ENCODE results near the gene XPC. TPM values are rescaled to one million over a fixed set of nuclear protein-coding genes. Genes with fewer than 3 reads are reported as not detected.
A peak's percentile ranks its signal among the peaks of the same experiment; 100 is the strongest.

XPC gene
- total and polyA plus RNA-seq, 4 experiments from 2014 or later, result 32.9 to 108 (median 81.0) TPM

DNA sequence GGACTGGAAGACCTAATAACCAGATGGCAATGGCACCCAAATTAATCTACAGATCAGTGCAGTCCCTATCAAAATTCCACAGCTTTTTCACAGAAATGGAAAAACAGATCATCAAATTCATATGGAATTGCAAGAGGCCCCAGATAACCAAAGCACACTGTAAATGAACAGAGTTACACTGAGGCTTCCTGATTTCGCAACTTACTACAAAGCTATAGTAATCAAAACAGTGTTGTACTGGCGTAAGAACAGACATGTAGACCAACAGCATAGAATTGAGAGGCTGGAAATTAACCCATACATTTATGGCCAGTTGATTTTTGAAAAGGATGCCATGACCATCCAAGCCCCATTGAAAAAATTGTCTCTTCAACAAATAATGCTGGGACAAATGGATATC lies 16.2 kb downstream of the XPC start:
- POLR2A ChIA-PET (ENCODE audit: partially characterized antibody), result interaction anchor here (0.8 kb wide), 1 partner anchor 16 kb away, joined by 3 read pairs; the partner anchor contains the start of genes LSM3 and XPC
- no peak overlapping the region for H3K27ac Mint-ChIP-seq

GRCh38 chr3:14161282-14161681 lies 17.1 kb downstream of the XPC start:
- intact Hi-C loops (cut with micrococcal nuclease), result loop anchor here (2.0 kb wide), 1 partner anchor 18 kb away; the partner anchor contains the start of genes LSM3 and XPC
- no peaks in the 10 kb centered on the region for H3K27me3 ChIP-seq (ENCODE audit: insufficient read depth, low read length)
- DNase-seq, result no peak
- peaks cover 3 to 26% (median 12%) of the 10 kb centered on the region in 8 donors for H3K9me3 Mint-ChIP-seq
- CTCF ChIA-PET (ENCODE audit: partially characterized antibody), result no interaction called here
- H3K27ac ChIP-seq (ENCODE audit: low read depth, low read length), result no peak overlapping the region
- H3K4me3 Mint-ChIP-seq, result no peak overlapping the region
- peaks cover 98 to 99% of the 10 kb centered on the region in 2 donors for H3K36me3 Mint-ChIP-seq
- peaks cover 10 to 31% (median 15%) of the 10 kb centered on the region in 4 donors for H3K4me1 Mint-ChIP-seq
- H3K4me1 ChIP-seq (ENCODE audit: insufficient read depth, low read length), result no peaks in the 10 kb centered on the region
- peaks cover 97% of the 10 kb centered on the region for H3K36me3 ChIP-seq (ENCODE audit: insufficient read depth, low read length)
- no peak overlapping the region for H3K27ac Mint-ChIP-seq
- POLR2A ChIA-PET (ENCODE audit: partially characterized antibody), result interaction anchor here (0.8 kb wide), 1 partner anchor 17 kb away, joined by 3 read pairs; the partner anchor contains the start of genes LSM3 and XPC
- H3K9me3 ChIP-seq (ENCODE audit: control insufficient read depth in 1 of 2, low read length in 2 of 2), result peaks cover 3 to 6% of the 10 kb centered on the region in 2 donors
- no peak overlapping the region for H3K4me3 ChIP-seq (ENCODE audit: low read length in 2 of 2)
- no peaks in the 10 kb centered on the region for H3K27me3 Mint-ChIP-seq

More for the DNA sequence above, 16.2 kb downstream of the XPC start:
- peaks cover 3 to 26% (median 12%) of the 10 kb centered on the region in 8 donors for H3K9me3 Mint-ChIP-seq
- H3K27me3 ChIP-seq (ENCODE audit: insufficient read depth, low read length), result no peaks in the 10 kb centered on the region
- no peaks in the 10 kb centered on the region for H3K27me3 Mint-ChIP-seq
- H3K4me1 Mint-ChIP-seq, result peaks cover 5 to 29% (median 11%) of the 10 kb centered on the region in 4 donors
- H3K4me1 ChIP-seq (ENCODE audit: insufficient read depth, low read length), result no peaks in the 10 kb centered on the region
- peaks cover 98% of the 10 kb centered on the region in 2 donors for H3K36me3 Mint-ChIP-seq
- H3K27ac ChIP-seq (ENCODE audit: low read depth, low read length), result no peak overlapping the region
- DNase-seq, result no peak
- H3K4me3 ChIP-seq (ENCODE audit: low read length in 2 of 2), result no peak overlapping the region
- peaks cover 3 to 6% of the 10 kb centered on the region in 2 donors for H3K9me3 ChIP-seq (ENCODE audit: control insufficient read depth in 1 of 2, low read length in 2 of 2)
- H3K36me3 ChIP-seq (ENCODE audit: insufficient read depth, low read length), result peaks cover 96% of the 10 kb centered on the region
- intact Hi-C loops (cut with micrococcal nuclease), result no loop called here
- no peak overlapping the region for H3K4me3 Mint-ChIP-seq
- CTCF ChIA-PET (ENCODE audit: partially characterized antibody), result interaction anchor here (1.1 to 1.3 kb wide), 2 partner anchors 9 to 77 kb away, joined by 3 read pairs; no protein-coding TSS in a partner anchor

- H3K27me3 Mint-ChIP-seq, result no peaks in the 10 kb centered on the region
- peaks cover 3 to 6% of the 10 kb centered on the region in 2 donors for H3K9me3 ChIP-seq (ENCODE audit: control insufficient read depth in 1 of 2, low read length in 2 of 2)
- H3K36me3 Mint-ChIP-seq, result peaks cover 91 to 94% of the 10 kb centered on the region in 2 donors
- CTCF ChIA-PET (ENCODE audit: partially characterized antibody), result interaction anchor here (1.0 to 1.6 kb wide), 3 partner anchors 10 to 44 kb away, joined by 3 to 4 read pairs (median 3); no protein-coding TSS in a partner anchor
- H3K4me1 Mint-ChIP-seq, result peaks cover 10 to 26% (median 18%) of the 10 kb centered on the region in 4 donors
- no peak overlapping the region for H3K4me3 ChIP-seq (ENCODE audit: low read length in 2 of 2)
- POLR2A ChIA-PET (ENCODE audit: partially characterized antibody), result interaction anchor here (0.9 to 1.3 kb wide), 3 partner anchors 14 to 19 kb away, joined by 3 to 8 read pairs (median 4); partner anchors contain the start of genes LSM3 and XPC
- no peaks in the 10 kb centered on the region for H3K27me3 ChIP-seq (ENCODE audit: insufficient read depth, low read length)
- peak overlapping the region in 3 of 7 donors; percentile 24 to 43 (median 41) for H3K27ac Mint-ChIP-seq
- H3K9me3 Mint-ChIP-seq, result peaks cover 3 to 26% (median 12%) of the 10 kb centered on the region in 8 donors
- no peak overlapping the region for H3K4me3 Mint-ChIP-seq
- no peak overlapping the region for H3K27ac ChIP-seq (ENCODE audit: low read depth, low read length)
- H3K36me3 ChIP-seq (ENCODE audit: insufficient read depth, low read length), result peaks cover 83% of the 10 kb centered on the region
- intact Hi-C loops (cut with micrococcal nuclease), result no loop called here
- H3K4me1 ChIP-seq (ENCODE audit: insufficient read depth, low read length), result no peaks in the 10 kb centered on the region
- DNase-seq, result no peak
These were observed 19.0 kb downstream of the XPC start for GRCh38 chr3:14159426-14159825.

GRCh38 chr3:14158370-14158769 lies 20.0 kb downstream of the XPC start:
- peaks cover 14 to 25% (median 19%) of the 10 kb centered on the region in 4 donors for H3K4me1 Mint-ChIP-seq
- H3K27ac ChIP-seq (ENCODE audit: low read depth, low read length), result no peak overlapping the region
- no peak for DNase-seq
- H3K27me3 Mint-ChIP-seq, result no peaks in the 10 kb centered on the region
- no peaks in the 10 kb centered on the region for H3K27me3 ChIP-seq (ENCODE audit: insufficient read depth, low read length)
- peaks cover 83% of the 10 kb centered on the region for H3K36me3 ChIP-seq (ENCODE audit: insufficient read depth, low read length)
- peaks cover 3 to 6% of the 10 kb centered on the region in 2 donors for H3K9me3 ChIP-seq (ENCODE audit: control insufficient read depth in 1 of 2, low read length in 2 of 2)
- intact Hi-C loops (cut with micrococcal nuclease), result no loop called here
- no peaks in the 10 kb centered on the region for H3K4me1 ChIP-seq (ENCODE audit: insufficient read depth, low read length)
- POLR2A ChIA-PET (ENCODE audit: partially characterized antibody), result interaction anchor here (0.9 kb wide), 1 partner anchor 17 kb away, joined by 4 read pairs; no protein-coding TSS in a partner anchor
- H3K36me3 Mint-ChIP-seq, result peaks cover 90 to 91% of the 10 kb centered on the region in 2 donors
- H3K27ac Mint-ChIP-seq, result peak overlapping the region in 3 of 7 donors; percentile 2 to 24 (median 13)
- no peak overlapping the region for H3K4me3 ChIP-seq (ENCODE audit: low read length in 2 of 2)
- H3K4me3 Mint-ChIP-seq, result no peak overlapping the region
- H3K9me3 Mint-ChIP-seq, result peaks cover 3 to 26% (median 12%) of the 10 kb centered on the region in 8 donors
- CTCF ChIA-PET (ENCODE audit: partially characterized antibody), result no interaction called here

- no peaks in the 10 kb centered on the region for H3K27me3 ChIP-seq (ENCODE audit: insufficient read depth, low read length)
- peaks cover 14 to 25% (median 19%) of the 10 kb centered on the region in 4 donors for H3K4me1 Mint-ChIP-seq
- CTCF ChIA-PET (ENCODE audit: partially characterized antibody), result interaction anchor here (1.1 kb wide), 1 partner anchor 46 kb away, joined by 4 read pairs; no protein-coding TSS in a partner anchor
- peak overlapping the region in 3 of 7 donors; percentile 24 to 63 (median 42) for H3K27ac Mint-ChIP-seq
- no peak for DNase-seq
- no peaks in the 10 kb centered on the region for H3K27me3 Mint-ChIP-seq
- peaks cover 83% of the 10 kb centered on the region for H3K36me3 ChIP-seq (ENCODE audit: insufficient read depth, low read length)
- intact Hi-C loops (cut with micrococcal nuclease), result no loop called here
- peaks cover 3 to 6% of the 10 kb centered on the region in 2 donors for H3K9me3 ChIP-seq (ENCODE audit: control insufficient read depth in 1 of 2, low read length in 2 of 2)
- peaks cover 86 to 90% of the 10 kb centered on the region in 2 donors for H3K36me3 Mint-ChIP-seq
- no peaks in the 10 kb centered on the region for H3K4me1 ChIP-seq (ENCODE audit: insufficient read depth, low read length)
- no peak overlapping the region for H3K4me3 Mint-ChIP-seq
- H3K9me3 Mint-ChIP-seq, result peaks cover 3 to 26% (median 12%) of the 10 kb centered on the region in 8 donors
- POLR2A ChIA-PET (ENCODE audit: partially characterized antibody), result no interaction called here
- no peak overlapping the region for H3K27ac ChIP-seq (ENCODE audit: low read depth, low read length)
- no peak overlapping the region for H3K4me3 ChIP-seq (ENCODE audit: low read length in 2 of 2)
These were observed 20.4 kb downstream of the XPC start for GRCh38 chr3:14157951-14158350.

DNA sequence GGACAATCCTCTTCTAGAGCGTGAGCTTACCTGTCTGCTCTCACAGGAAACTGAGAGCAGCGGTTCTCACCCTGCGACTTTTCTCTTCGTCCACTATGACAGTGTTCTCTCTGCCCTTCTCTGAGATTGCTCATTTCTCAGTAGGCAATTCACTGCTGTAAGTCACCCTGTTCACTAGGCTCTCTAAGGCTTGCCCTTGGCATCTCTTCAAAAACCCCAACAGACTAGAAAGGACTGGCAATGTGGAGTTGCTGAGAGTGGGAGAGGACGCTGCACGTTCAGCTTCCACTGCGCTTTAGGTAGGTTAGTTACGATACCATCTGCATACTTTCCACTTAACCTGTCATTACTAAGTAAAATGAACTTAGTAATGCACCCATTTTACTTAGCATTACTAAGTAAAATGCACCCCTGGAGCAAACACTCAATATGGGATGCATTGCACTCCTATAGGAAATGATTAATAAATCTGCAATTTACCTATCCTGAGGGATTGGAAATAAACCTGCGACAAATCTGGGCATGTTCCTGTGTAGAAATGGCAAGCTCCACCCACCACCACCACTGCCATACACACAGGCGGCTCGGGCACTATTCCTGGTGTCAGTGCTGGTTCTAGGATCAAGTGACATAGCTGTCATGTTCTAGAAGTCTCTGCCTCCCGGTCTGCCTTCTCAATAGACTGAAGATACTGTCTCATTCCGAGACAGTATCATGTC lies 21.4 kb downstream of the XPC start:
- Histone ChIP-seq H3K27me3 (ENCODE audit: insufficient read depth, low read length) (no peaks in the 10 kb centered on the region), H3K9me3 (ENCODE audit: control insufficient read depth in 1 of 2, low read length in 2 of 2) (peaks cover 3 to 6% of the 10 kb centered on the region in 2 donors), H3K4me3 (ENCODE audit: low read length in 2 of 2) (no peak overlapping the region), H3K4me1 (ENCODE audit: insufficient read depth, low read length) (no peaks in the 10 kb centered on the region), H3K27ac (ENCODE audit: low read depth, low read length) (no peak overlapping the region), H3K36me3 (ENCODE audit: insufficient read depth, low read length) (peaks cover 82% of the 10 kb centered on the region)
- peaks cover 0 to 18% (median 11%) of the 10 kb centered on the region in 8 donors for H3K9me3 Mint-ChIP-seq
- intact Hi-C loops (cut with micrococcal nuclease), result no loop called here
- DNase-seq, result no peak
- H3K27me3 Mint-ChIP-seq, result no peaks in the 10 kb centered on the region
- ChIA-PET CTCF (ENCODE audit: partially characterized antibody) (interaction anchor here (1.1 kb wide), 1 partner anchor 47 kb away, joined by 4 read pairs; no protein-coding TSS in a partner anchor), POLR2A (ENCODE audit: partially characterized antibody) (interaction anchor here (1.0 kb wide), 1 partner anchor 18 kb away, joined by 3 read pairs; no protein-coding TSS in a partner anchor)
- peaks cover 13 to 25% (median 20%) of the 10 kb centered on the region in 4 donors for H3K4me1 Mint-ChIP-seq
- H3K4me3 Mint-ChIP-seq, result no peak overlapping the region
- H3K27ac Mint-ChIP-seq, result peak overlapping the region in 5 of 7 donors; percentile 35 to 71 (median 50)
- peaks cover 80 to 88% of the 10 kb centered on the region in 2 donors for H3K36me3 Mint-ChIP-seq

GRCh38 chr3:14156201-14156600 lies 22.2 kb downstream of the XPC start:
- CTCF ChIA-PET (ENCODE audit: partially characterized antibody), result no interaction called here
- H3K36me3 ChIP-seq (ENCODE audit: insufficient read depth, low read length), result peaks cover 77% of the 10 kb centered on the region

More at GRCh38 chr3:14156201-14156600, 22.2 kb downstream of the XPC start:
- H3K4me1 ChIP-seq (ENCODE audit: insufficient read depth, low read length), result no peaks in the 10 kb centered on the region
- Mint-ChIP-seq H3K27ac (peak overlapping the region in 6 of 7 donors; percentile 12 to 88 (median 50)), H3K36me3 (peaks cover 77 to 80% of the 10 kb centered on the region in 2 donors), H3K9me3 (peaks cover 0 to 10% (median 3%) of the 10 kb centered on the region in 8 donors), H3K27me3 (no peaks in the 10 kb centered on the region), H3K4me1 (peaks cover 13 to 25% (median 20%) of the 10 kb centered on the region in 4 donors), H3K4me3 (peak overlapping the region in 1 of 8 donors; percentile 3)
- no peaks in the 10 kb centered on the region for H3K27me3 ChIP-seq (ENCODE audit: insufficient read depth, low read length)
- H3K4me3 ChIP-seq (ENCODE audit: low read length in 2 of 2), result no peak overlapping the region
- H3K9me3 ChIP-seq (ENCODE audit: control insufficient read depth in 1 of 2, low read length in 2 of 2), result no peaks in the 10 kb centered on the region
- no peak overlapping the region for H3K27ac ChIP-seq (ENCODE audit: low read depth, low read length)
- intact Hi-C loops (cut with micrococcal nuclease), result no loop called here
- POLR2A ChIA-PET (ENCODE audit: partially characterized antibody), result no interaction called here
- no peak for DNase-seq

All from CD4-positive, alpha-beta memory T cell (primary cell).